NCI-H2107 treated with DMSO at 0.1 percent for 48 hours (cell line): ENCODE results near the gene ITPRID2.
"Not testable (repeated sequence)": the region's sequence is repeated elsewhere in the genome, so short reads cannot be mapped to it uniquely, and the experiment has no call there.

ENCODE experiments used
- DNase-seq: peaks from one replicate; lab custom pipeline; 2025; ENCODE audit not compliant: unreplicated experiment; lab: John Stamatoyannopoulos, UW

ITPRID2 gene

DNA sequence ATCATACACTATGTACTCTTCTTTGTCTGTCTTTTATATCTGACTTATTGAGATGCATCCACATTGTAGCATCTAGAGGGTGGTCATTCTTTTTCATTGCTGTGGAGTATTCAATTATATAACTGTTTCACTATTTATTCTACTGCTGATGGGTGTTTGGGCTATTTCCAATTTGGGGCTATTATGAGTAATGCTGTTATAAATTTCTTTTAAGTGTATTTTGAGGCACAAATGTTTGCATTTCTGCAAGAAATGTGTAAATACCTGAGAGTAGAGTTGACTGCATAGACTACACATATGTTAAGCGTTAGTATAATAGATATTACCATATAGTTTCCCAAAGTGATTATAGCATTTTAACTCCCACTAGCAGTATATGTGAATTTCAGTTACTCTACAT, 67.2 kb downstream of the ITPRID2 start:
- no peak for DNase-seq

DNA sequence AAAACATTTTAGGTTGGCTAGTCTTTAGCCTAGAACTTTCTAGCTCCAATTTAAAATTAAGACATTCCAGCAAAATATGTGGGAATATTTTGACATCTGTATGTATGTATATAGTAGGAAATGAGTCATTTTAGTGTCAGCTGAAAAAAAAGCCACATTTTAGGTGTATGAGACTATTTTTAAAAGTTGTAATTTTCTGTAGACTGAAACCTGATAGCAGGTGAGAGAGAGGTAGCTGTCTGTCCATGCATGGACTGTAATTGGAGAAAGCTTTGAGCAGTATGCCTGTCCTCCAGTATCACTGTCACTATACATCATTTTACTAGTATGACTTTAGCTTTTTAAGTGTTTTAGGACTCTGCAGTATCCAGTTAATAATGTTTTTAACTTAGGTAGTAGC, 68.0 kb downstream of the ITPRID2 start:
- no peak for DNase-seq

DNA sequence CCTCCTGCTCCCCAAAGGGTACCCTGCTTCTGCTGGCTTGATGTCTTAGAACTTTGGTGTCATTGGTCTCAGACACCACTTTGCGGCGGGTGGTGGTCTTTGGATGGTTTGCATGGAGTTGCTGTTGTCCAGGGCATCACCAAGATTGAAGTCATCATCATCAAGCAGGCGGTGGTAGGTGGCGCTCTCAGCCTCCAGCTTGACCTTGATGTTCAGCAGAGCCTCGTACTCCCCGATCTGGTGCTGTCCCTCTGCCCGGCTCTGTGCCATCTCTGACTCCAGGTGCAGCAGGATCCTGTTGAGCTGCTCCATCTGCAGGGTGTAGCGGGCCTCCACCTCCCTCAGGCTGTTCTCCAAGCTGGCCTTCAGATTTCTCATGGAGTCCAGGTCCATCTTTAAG, 69.6 kb downstream of the ITPRID2 start:
- DNase-seq: not testable (repeated sequence)

DNA sequence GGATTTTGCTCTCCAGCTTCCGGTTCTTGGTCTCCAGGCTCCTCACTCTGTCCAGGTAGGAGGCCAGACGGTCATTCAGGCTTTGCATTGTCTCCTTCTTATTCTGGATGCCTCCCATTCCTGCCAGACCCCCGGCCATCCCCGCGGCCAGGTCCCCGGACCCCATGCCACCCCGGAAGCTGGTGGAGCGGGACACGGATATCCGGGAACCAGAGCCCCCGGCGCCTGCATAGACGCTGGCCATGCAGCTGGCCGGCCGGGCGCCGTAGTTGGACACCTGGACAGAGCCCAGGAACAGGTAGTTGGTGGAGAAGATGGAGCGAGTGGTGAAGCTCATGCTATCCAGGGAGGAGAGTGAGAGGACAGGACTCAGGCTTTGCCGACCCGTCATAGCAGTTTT, 70.6 kb downstream of the ITPRID2 start:
- no peak for DNase-seq

DNA sequence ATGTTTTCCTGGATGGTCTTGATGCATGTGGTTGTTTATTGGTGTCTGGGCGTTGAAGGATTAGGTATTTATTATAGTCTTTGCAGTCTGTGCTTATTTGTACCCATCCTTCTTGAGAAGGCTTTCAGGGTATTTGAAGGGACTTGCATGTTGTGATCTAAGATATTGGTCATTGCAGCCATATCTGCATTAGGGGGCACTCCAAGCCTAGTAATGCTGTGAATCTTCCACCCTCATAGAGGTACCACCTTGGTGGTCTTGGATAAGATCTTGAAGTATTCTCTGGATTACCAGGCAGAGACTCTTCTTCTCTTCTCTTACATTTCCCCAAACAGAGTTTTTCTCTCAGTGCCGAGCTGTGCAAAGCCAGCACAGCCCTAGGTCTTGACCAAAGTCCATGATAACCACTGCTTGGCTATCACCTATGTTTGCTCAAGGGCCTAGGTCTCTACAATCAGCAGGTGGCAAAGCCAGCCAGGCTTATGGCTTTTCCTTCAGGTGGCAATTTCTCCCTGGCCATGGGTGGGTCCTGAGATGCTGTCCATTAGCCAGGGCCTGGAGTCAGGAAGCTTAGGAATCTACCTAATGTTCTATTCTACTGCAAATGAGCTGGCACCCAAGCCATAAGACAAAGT, 78.7 kb downstream of the ITPRID2 start:
- DNase-seq: no peak

DNA sequence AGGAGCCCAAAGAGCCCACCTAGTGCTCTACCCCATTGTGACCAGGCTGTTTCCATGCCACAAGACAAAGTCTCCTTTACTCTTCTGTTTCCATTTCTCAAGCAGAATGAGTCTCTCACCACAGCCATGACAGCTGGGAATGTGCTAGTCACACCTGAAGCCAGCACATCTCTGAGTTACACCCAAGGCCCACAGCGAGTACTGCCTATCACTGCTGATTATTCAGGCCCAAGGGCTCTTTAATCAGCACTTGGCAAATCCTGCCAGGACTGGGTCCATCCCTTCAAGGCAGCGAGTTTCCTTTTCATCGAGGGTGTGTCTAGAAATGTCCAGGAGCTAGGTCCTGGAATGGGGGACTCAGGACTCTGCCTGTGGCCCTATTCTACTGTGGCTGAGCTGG, 79.5 kb downstream of the ITPRID2 start:
- DNase-seq: no peak

DNA sequence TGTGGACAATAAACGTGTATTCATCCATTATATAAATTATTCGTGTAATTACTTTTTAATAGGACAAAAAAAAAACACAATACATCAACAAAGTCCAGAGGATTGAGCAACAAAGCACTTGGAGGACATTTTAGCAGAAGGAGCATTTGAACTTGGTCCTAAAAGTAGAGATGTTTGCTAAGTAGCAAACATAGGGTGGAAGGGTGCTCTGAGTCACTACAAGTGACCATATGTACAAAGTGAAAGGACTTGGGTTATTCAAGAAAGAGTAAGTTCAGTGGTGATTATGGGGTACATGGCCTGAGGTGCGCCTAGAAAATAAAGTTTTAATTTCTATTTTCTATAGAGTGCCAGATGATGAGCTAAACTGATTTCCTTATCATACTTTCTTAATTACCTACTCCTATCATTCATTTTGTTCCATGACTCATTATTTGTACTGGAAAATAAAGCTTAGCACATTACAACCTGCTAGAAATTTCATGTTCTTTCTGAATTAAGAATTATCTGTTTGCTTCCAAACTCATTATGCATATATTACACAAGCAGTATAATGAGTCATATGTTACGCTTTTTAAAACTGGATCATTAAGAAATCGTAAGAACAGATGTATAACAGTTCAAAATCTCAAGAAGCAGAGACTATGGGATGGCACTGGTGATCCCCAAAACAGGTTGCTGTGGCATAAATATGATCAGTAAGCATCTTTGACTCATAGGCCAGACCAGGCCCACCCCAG, 81.1 kb downstream of the ITPRID2 start:
- DNase-seq: no peak

DNA sequence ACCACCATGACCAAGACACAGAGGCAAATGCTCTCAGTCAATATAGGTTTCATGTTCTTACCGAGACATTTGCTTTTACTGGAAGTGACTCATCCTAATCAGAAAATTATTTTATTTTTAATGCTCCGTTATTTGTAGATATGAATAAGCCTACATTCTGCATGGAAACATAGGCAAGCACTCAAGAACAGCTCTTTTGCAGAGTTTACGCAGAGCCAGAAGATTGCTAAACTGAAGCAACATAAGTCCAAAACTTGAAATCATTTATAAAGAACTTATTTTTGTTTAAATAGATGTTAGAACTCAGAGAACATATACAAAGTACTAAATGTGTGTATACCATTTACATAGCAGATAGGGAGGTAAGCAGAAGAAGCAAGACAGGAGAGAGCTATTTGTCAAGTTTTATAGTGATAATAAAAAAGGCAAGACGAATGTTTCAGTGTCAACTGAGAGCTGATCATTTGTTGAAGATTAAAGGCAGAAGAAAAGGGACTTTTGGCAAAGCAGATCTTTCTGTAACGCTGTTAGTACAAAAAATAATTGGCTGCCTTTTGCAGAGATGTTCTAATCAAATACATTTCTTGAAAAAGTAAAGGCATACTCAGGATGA, 81.7 kb downstream of the ITPRID2 start:
- no peak for DNase-seq

DNA sequence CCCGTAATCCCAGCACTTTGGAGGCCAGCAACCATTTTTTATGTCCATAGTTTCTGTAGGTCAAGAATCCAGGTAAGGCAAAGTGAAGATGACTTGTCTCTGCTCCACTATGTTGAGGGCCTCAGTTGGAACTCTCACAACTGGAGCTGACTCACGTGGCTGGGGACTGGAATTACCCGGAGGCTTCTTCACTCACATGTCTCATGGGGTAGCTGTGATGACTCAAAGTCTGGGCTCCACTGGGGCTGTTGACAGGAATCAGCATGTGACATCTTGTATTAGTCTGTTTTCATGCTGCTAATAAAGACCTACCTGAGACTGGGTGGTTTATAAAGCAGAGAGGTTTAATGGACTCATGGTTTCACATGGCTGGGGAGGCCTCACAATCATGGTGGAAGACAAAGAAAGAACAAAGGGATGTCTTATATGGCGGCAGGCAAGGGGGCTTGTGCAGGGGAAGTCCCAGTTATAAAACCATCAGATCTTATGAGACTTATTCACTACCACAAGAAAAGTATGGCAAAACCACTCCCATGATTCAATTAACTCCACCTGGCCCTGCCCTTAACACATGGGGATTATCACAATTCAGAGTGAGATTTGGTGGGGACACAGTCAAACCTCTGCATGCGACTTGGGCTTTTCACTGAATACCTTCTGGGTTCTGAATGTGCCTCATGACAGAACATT, 86.3 kb downstream of the ITPRID2 start:
- no peak for DNase-seq

DNA sequence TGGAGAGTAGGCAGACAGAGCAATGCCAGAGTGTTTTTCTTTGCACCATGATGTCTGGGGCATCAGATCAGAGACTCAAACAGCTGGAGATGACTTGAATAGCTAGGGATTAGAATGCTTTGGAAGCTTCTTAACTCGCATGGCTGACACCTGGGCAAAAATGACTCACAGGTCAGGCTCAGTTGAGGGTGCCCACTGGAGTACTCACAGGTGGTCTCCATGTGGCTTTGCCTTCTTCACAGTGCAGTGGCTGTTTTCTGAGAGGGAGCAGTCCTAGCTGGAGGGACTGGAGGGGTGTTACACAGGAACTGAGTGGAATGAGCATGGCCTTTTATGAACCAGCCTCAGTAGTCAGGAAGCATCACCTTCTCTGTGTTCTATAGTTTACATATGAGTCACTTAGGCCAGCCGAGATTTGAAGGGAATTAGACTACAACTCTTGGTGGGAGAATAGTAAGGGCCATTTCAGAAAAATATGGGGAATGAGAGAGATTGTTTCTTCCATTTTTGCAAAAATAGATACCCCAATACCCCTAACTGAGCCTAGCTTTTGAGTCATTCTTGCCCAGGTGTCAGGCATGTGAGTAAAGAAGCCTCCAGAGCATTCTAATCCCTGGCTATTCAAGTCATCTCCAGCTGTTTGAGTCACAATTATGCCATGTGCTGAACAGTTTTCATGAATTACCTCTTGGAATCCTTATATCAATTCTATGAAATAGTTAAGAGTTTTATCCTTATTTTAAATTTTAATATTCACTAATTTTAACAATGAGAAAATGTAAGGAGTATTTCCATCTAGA, 87.0 kb downstream of the ITPRID2 start:
- DNase-seq: no peak
